GM23338 (cell line): ENCODE data around the gene STPG1. TPM values are rescaled to one million over a fixed set of nuclear protein-coding genes. Genes with fewer than 3 reads are reported as not detected.

Experiments used
- ATAC-seq: fragments of 200-7000 bp; cut with Tn5 transposase; 3 replicates; pipeline ENCODE4 v1.9.1; 2020
- DNase-seq: peaks from one replicate; pipeline ENCODE4 v3.0.0-alpha.2; 2015; ENCODE audit warnings: low spot score
- H2AFZ ChIP-seq: fragments of 200-600 bp; sonication (generic); 2 replicates; pipeline ENCODE4 v1.8.0; 2016; ENCODE audit warnings: antibody characterized with exemption, mild to moderate bottlenecking, moderate library complexity
- H3F3A ChIP-seq: fragments of 200-600 bp; sonication (generic); replicated peaks from 2 replicates; pipeline ENCODE4 v1.8.0; 2017; ENCODE audit warnings: antibody characterized with exemption, mixed run types, low read depth
- H3K27ac ChIP-seq: fragments of 200-600 bp; sonication (generic); 2 replicates; pipeline ENCODE4 v1.6.1; 2016; ENCODE audit warnings: low read depth
- H3K27me3 ChIP-seq: fragments of 200-600 bp; sonication (generic); 2 replicates; pipeline ENCODE4 v1.8.0; 2016; ENCODE audit warnings: mild to moderate bottlenecking, mixed run types, moderate library complexity; ENCODE audit not compliant: insufficient read depth
- H3K36me3 ChIP-seq: fragments of 200-600 bp; sonication (generic); 2 replicates; pipeline ENCODE4 v1.8.0; 2016; ENCODE audit warnings: mild to moderate bottlenecking; ENCODE audit not compliant: insufficient read depth
- H3K4me1 ChIP-seq: fragments of 200-600 bp; sonication (generic); 2 replicates; pipeline ENCODE4 v1.8.0; 2016; ENCODE audit warnings: mild to moderate bottlenecking, moderate library complexity; ENCODE audit not compliant: insufficient read depth
- H3K4me2 ChIP-seq: fragments of 200-600 bp; sonication (generic); 2 replicates; pipeline ENCODE4 v1.7.1; 2017; ENCODE audit warnings: mixed run types
- H3K4me3 ChIP-seq: fragments of 200-600 bp; sonication (generic); 2 replicates; pipeline ENCODE4 v1.6.1; 2016; ENCODE audit warnings: mixed run types
- H3K79me2 ChIP-seq: fragments of 200-600 bp; sonication (generic); replicated peaks from 2 replicates; pipeline ENCODE4 v1.8.0; 2017; ENCODE audit warnings: mild to moderate bottlenecking; ENCODE audit not compliant: insufficient read depth
- H3K9me2 ChIP-seq: fragments of 200-600 bp; sonication (generic); 2 replicates; pipeline ENCODE4 v1.8.0; 2017; ENCODE audit not compliant: insufficient read depth
- H4K20me1 ChIP-seq: fragments of 200-600 bp; sonication (generic); replicated peaks from 2 replicates; pipeline ENCODE4 v1.8.0; 2017; ENCODE audit warnings: mild to moderate bottlenecking; ENCODE audit not compliant: insufficient read depth
- H3K27ac Mint-ChIP-seq: 2 replicates; pipeline ENCODE4 v1.8.0; 2020; ENCODE audit warnings: inconsistent platforms, mild to moderate bottlenecking, moderate library complexity, mixed read lengths
- H3K27me3 Mint-ChIP-seq: 3 replicates; pipeline ENCODE4 v1.8.0; 2022; ENCODE audit warnings: low read depth, mild to moderate bottlenecking, moderate library complexity, mixed read lengths, inconsistent platforms; ENCODE audit not compliant: insufficient read depth, poor library complexity
- H3K36me3 Mint-ChIP-seq: 3 replicates; pipeline ENCODE4 v1.8.0; 2021; ENCODE audit warnings: low read depth, mild to moderate bottlenecking, inconsistent platforms, moderate library complexity, mixed read lengths
- H3K4me1 Mint-ChIP-seq: 3 replicates; pipeline ENCODE4 v1.8.0; 2020; ENCODE audit warnings: mild to moderate bottlenecking, inconsistent platforms, mixed read lengths
- H3K4me3 Mint-ChIP-seq: 3 replicates; pipeline ENCODE4 v1.8.0; 2021; ENCODE audit warnings: moderate library complexity, mild to moderate bottlenecking, inconsistent platforms, mixed read lengths
- H3K9me3 Mint-ChIP-seq: 3 replicates; pipeline ENCODE4 v1.8.0; 2020; ENCODE audit warnings: moderate library complexity, mild to moderate bottlenecking, inconsistent platforms, mixed read lengths
- CREB1 ChIP-seq: fragments of 250-450 bp; sonication (Bioruptor Pico); IDR thresholded peaks from 2 replicates; pipeline ENCODE4 v1.5.0; 2020; ENCODE audit warnings: low read depth, mild to moderate bottlenecking, moderate library complexity
- EZH2 ChIP-seq: fragments of 200-600 bp; sonication (generic); IDR thresholded peaks from one replicate; pipeline ENCODE4 v1.8.0; 2017; ENCODE audit warnings: antibody characterized with exemption, mild to moderate bottlenecking, low read depth; ENCODE audit not compliant: unreplicated experiment
- EZH2phosphoT487 ChIP-seq: fragments of 200-600 bp; sonication (generic); IDR thresholded peaks from one replicate; pipeline ENCODE4 v1.8.1; 2018; ENCODE audit warnings: antibody characterized with exemption; ENCODE audit not compliant: unreplicated experiment
- JUNB ChIP-seq: IDR thresholded peaks from one replicate; pipeline ENCODE4 v1.6.1; 2016; ENCODE audit warnings: antibody characterized with exemption; ENCODE audit not compliant: unreplicated experiment
- NANOG ChIP-seq: IDR thresholded peaks from 2 replicates; pipeline ENCODE4 v1.6.1; 2016; ENCODE audit warnings: antibody characterized with exemption, borderline replicate concordance
- POLR2AphosphoS5 ChIP-seq: IDR thresholded peaks from 2 replicates; pipeline ENCODE4 v1.6.1; 2016; ENCODE audit warnings: antibody characterized with exemption, low read depth
- STAT1 ChIP-seq: IDR thresholded peaks from one replicate; pipeline ENCODE4 v1.6.1; 2016; ENCODE audit warnings: antibody characterized with exemption; ENCODE audit not compliant: unreplicated experiment
- ZNF114 ChIP-seq: fragments of 250-450 bp; sonication (Bioruptor Pico); IDR thresholded peaks from 2 replicates; pipeline ENCODE4 v1.5.0; 2020; ENCODE audit warnings: mild to moderate bottlenecking, moderate library complexity
- ZNF331 ChIP-seq: fragments of 250-450 bp; sonication (Bioruptor Pico); IDR thresholded peaks from 2 replicates; pipeline ENCODE4 v1.5.0; 2020; ENCODE audit warnings: low read depth, mild to moderate bottlenecking, moderate library complexity
- ZNF462 ChIP-seq: fragments of 250-450 bp; sonication (Bioruptor Pico); IDR thresholded peaks from 2 replicates; pipeline ENCODE4 v1.5.0; 2020; ENCODE audit warnings: mild to moderate bottlenecking, moderate library complexity
- polyA plus RNA-seq: library from polyadenylated mRNA; unstranded; fragments of >200 nt; fragmentation: Nextera tagmentation; extraction: Ambion mirVana; gene quantifications from 2 replicates; pipeline ENCODE4 v1.2.1, GENCODE V29; 2016
- total RNA-seq: library from RNA; depleted of rRNA; stranded (reverse); fragments of >200 nt; shearing (Covaris generic); gene quantifications from 2 replicates; pipeline ENCODE4 v1.2.3, GENCODE V29; 2014
- TF ChIP-seq, protein P1 (sequence below): IDR thresholded peaks from one replicate; pipeline ENCODE4 v1.6.1; 2018; ENCODE audit warnings: antibody characterized with exemption; ENCODE audit not compliant: unreplicated experiment
- TF ChIP-seq, protein P2 (sequence below), 2 experiments: fragments of 200-600 bp in 1 of 2; sonication (generic) in 1 of 2; conservative IDR thresholded peaks; 2 replicates each; pipeline versions ENCODE4 v1.5.1 to v1.6.1; 2016 to 2017; ENCODE audit warnings: antibody characterized with exemption in 2 of 2, low read depth in 2 of 2, mild to moderate bottlenecking in 2 of 2, moderate library complexity in 1 of 2
- TF ChIP-seq, protein P3 (sequence below): IDR thresholded peaks from 2 replicates; pipeline ENCODE4 v1.6.1; 2016; ENCODE audit warnings: antibody characterized with exemption

The STPG1 gene
- total and polyA plus RNA-seq, 2 experiments from 2014 or later = 8.2 to 11.4 TPM

DNA sequence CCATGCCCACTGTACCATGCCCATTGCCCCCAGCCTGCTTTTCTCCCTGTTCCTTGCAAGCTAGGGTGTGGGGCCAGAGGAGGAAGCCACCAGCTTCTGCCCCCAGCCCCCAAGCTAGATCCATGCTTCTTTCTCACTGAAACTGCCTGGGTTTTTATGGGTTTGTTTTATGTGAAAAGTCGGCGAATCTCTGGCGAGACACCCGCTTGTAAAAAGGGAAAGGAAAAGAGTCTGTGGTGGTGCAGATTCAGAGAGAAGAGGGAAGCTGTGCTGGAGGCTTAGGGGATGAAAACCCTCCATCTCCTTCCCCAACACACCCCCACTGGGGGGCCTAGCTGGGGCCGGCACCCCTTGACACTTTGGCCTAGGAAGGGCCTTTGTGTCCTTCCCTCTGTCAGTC is 68.2 kb downstream of the STPG1 start:
- Mint-ChIP-seq H3K27ac (no peak overlapping the region), H3K4me3 (no peak overlapping the region), H3K36me3 (no peaks in the 10 kb centered on the region), H3K27me3 (peaks cover 10% of the 10 kb centered on the region), H3K9me3 (no peaks in the 10 kb centered on the region), H3K4me1 (peaks cover 26% of the 10 kb centered on the region)
- no peaks in the 10 kb centered on the region for H3F3A ChIP-seq
- H3K36me3 ChIP-seq = no peaks in the 10 kb centered on the region
- no peak overlapping the region for H3K4me3 ChIP-seq
- no peak for TF ChIP-seq EZH2phosphoT487
- TF ChIP-seq POLR2AphosphoS5 = no peak
- no peak for TF ChIP-seq STAT1
- TF ChIP-seq ZNF331 (CRISPR knock-in tag) = no peak
- TF ChIP-seq, protein P1, sequence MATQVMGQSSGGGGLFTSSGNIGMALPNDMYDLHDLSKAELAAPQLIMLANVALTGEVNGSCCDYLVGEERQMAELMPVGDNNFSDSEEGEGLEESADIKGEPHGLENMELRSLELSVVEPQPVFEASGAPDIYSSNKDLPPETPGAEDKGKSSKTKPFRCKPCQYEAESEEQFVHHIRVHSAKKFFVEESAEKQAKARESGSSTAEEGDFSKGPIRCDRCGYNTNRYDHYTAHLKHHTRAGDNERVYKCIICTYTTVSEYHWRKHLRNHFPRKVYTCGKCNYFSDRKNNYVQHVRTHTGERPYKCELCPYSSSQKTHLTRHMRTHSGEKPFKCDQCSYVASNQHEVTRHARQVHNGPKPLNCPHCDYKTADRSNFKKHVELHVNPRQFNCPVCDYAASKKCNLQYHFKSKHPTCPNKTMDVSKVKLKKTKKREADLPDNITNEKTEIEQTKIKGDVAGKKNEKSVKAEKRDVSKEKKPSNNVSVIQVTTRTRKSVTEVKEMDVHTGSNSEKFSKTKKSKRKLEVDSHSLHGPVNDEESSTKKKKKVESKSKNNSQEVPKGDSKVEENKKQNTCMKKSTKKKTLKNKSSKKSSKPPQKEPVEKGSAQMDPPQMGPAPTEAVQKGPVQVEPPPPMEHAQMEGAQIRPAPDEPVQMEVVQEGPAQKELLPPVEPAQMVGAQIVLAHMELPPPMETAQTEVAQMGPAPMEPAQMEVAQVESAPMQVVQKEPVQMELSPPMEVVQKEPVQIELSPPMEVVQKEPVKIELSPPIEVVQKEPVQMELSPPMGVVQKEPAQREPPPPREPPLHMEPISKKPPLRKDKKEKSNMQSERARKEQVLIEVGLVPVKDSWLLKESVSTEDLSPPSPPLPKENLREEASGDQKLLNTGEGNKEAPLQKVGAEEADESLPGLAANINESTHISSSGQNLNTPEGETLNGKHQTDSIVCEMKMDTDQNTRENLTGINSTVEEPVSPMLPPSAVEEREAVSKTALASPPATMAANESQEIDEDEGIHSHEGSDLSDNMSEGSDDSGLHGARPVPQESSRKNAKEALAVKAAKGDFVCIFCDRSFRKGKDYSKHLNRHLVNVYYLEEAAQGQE = no peak
- TF ChIP-seq ZNF462 (CRISPR knock-in tag) = no peak
- TF ChIP-seq, protein P2, sequence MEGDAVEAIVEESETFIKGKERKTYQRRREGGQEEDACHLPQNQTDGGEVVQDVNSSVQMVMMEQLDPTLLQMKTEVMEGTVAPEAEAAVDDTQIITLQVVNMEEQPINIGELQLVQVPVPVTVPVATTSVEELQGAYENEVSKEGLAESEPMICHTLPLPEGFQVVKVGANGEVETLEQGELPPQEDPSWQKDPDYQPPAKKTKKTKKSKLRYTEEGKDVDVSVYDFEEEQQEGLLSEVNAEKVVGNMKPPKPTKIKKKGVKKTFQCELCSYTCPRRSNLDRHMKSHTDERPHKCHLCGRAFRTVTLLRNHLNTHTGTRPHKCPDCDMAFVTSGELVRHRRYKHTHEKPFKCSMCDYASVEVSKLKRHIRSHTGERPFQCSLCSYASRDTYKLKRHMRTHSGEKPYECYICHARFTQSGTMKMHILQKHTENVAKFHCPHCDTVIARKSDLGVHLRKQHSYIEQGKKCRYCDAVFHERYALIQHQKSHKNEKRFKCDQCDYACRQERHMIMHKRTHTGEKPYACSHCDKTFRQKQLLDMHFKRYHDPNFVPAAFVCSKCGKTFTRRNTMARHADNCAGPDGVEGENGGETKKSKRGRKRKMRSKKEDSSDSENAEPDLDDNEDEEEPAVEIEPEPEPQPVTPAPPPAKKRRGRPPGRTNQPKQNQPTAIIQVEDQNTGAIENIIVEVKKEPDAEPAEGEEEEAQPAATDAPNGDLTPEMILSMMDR (conservative IDR thresholded peaks at IDR 0.05; ENCODE audit: low read depth in 2 of 2) = no peak
- TF ChIP-seq EZH2 = no peak
- TF ChIP-seq NANOG = no peak
- TF ChIP-seq ZNF114 = no peak
- TF ChIP-seq JUNB = no peak
- TF ChIP-seq, protein P3, sequence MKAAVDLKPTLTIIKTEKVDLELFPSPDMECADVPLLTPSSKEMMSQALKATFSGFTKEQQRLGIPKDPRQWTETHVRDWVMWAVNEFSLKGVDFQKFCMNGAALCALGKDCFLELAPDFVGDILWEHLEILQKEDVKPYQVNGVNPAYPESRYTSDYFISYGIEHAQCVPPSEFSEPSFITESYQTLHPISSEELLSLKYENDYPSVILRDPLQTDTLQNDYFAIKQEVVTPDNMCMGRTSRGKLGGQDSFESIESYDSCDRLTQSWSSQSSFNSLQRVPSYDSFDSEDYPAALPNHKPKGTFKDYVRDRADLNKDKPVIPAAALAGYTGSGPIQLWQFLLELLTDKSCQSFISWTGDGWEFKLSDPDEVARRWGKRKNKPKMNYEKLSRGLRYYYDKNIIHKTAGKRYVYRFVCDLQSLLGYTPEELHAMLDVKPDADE = no peak
- no peak for TF ChIP-seq CREB1 (CRISPR knock-in tag)
- no peaks in the 10 kb centered on the region for H3K79me2 ChIP-seq
- H3K4me1 ChIP-seq = peaks cover 11% of the 10 kb centered on the region
- DNase-seq (no peak), ATAC-seq (no peak)
- no peaks in the 10 kb centered on the region for H3K27me3 ChIP-seq
- no peaks in the 10 kb centered on the region for H3K9me2 ChIP-seq
- no peak overlapping the region for H3K4me2 ChIP-seq
- no peak overlapping the region for H3K27ac ChIP-seq
- H2AFZ ChIP-seq = no peak overlapping the region
- H4K20me1 ChIP-seq = no peaks in the 10 kb centered on the region
